Measurements from ENCODE around the gene SCYGR1. TPM values are rescaled to one million over a fixed set of nuclear protein-coding genes. Genes with fewer than 3 reads are reported as not detected.

Gene SCYGR1
- total RNA-seq, 2 donors from 2014 or later = not detected

DNA sequence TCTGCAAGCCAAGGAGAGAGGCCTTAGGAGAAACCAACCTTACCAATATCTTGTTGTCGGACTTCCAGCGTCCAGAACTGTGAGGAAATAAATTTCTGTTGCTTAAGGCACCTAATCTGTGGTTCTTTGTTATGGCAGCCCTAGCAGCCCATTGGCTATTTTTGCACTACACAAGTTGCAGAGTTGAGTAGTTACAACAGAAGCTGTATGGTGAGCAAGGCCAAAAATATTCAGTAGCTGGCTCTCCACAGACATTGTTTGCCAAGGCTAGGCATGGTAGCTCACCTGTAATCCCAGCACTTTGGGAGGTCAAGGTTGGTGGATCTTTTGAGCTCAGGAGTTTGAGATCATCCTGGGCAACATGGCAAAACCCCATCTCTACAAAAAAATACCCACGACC is 27.1 kb upstream of the SCYGR1 start:
- TF ChIP-seq, protein P1, sequence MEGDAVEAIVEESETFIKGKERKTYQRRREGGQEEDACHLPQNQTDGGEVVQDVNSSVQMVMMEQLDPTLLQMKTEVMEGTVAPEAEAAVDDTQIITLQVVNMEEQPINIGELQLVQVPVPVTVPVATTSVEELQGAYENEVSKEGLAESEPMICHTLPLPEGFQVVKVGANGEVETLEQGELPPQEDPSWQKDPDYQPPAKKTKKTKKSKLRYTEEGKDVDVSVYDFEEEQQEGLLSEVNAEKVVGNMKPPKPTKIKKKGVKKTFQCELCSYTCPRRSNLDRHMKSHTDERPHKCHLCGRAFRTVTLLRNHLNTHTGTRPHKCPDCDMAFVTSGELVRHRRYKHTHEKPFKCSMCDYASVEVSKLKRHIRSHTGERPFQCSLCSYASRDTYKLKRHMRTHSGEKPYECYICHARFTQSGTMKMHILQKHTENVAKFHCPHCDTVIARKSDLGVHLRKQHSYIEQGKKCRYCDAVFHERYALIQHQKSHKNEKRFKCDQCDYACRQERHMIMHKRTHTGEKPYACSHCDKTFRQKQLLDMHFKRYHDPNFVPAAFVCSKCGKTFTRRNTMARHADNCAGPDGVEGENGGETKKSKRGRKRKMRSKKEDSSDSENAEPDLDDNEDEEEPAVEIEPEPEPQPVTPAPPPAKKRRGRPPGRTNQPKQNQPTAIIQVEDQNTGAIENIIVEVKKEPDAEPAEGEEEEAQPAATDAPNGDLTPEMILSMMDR (IDR thresholded peaks at IDR 0.05) = no peak
- TF ChIP-seq POLR2AphosphoS5 (IDR thresholded peaks at IDR 0.05) (no peak), POLR2A (IDR thresholded peaks at IDR 0.05) (no peak)
- intact Hi-C loops (cut with DNase I) = no loop called here

DNA sequence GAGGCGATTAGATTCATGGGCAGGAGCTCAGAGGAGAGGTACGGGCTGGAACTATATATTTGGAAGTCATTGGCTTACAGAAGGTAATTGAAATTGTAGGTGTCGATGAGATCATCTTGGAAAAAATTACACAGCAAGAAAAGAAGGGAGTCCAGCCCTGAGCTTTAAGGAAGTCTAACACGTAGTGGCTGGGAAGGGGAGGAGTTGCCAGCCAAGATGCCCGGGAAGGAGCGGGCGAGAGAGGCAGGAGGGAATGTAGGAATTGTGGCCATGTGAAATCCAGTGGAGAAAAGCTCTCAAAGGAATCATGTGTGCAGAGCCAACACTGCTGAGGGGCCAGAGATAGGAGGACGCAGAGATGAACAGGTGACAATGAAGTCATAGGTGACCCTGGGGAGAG is 25.6 kb upstream of the SCYGR1 start:
- no peak overlapping the region for H3K4me3 ChIP-seq
- no peaks in the 10 kb centered on the region for H3K9me3 ChIP-seq
- no peaks in the 10 kb centered on the region for H3K36me3 ChIP-seq
- H3K4me1 ChIP-seq (replicated peaks) = no peaks in the 10 kb centered on the region
- TF ChIP-seq, protein P1 (IDR thresholded peaks at IDR 0.05) = no peak
- TF ChIP-seq POLR2AphosphoS5 (IDR thresholded peaks at IDR 0.05) = no peak
- TF ChIP-seq POLR2A (IDR thresholded peaks at IDR 0.05) = no peak
- no peak for DNase-seq (ENCODE audit: low spot score)
- intact Hi-C loops (cut with DNase I) = no loop called here
- H3K27me3 ChIP-seq (replicated peaks; ENCODE audit: insufficient read depth) = no peaks in the 10 kb centered on the region
- 84% methylated on average over 8 of the region's 8 CpGs for WGBS
- H3K27ac ChIP-seq = no peak overlapping the region

More for the DNA sequence above, 27.1 kb upstream of the SCYGR1 start:
- H3K27ac ChIP-seq = no peak overlapping the region
- H3K4me1 ChIP-seq (replicated peaks) = no peaks in the 10 kb centered on the region
- H3K4me3 ChIP-seq = no peak overlapping the region
- 95% methylated on average over 3 of the region's 3 CpGs for WGBS
- no peaks in the 10 kb centered on the region for H3K36me3 ChIP-seq
- no peak for DNase-seq (ENCODE audit: low spot score)
- no peaks in the 10 kb centered on the region for H3K9me3 ChIP-seq
- no peaks in the 10 kb centered on the region for H3K27me3 ChIP-seq (replicated peaks; ENCODE audit: insufficient read depth)

DNA sequence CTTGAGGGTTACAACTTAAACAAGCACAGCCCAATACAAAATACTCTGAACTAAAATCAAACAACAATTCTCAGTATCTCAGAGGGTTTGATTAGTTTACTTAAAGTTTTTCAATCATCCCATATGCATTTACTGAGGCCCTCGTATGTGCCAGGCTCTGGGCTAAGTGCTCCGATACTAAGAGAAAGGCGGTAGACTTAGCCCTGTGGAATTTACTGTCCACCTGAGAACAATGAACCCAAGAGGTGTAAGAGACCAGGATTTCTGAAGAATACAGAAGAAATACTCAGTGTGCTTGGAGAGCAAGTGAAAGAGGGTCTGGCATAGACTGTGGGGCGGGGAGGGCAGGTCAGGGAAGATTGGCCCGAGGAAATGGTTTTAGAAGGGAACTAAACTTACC is 25.1 kb upstream of the SCYGR1 start:
- DNase-seq (ENCODE audit: low spot score) = no peak
- Histone ChIP-seq H3K27me3 (replicated peaks; ENCODE audit: insufficient read depth) (no peaks in the 10 kb centered on the region), H3K36me3 (no peaks in the 10 kb centered on the region), H3K4me3 (no peak overlapping the region), H3K4me1 (replicated peaks) (no peaks in the 10 kb centered on the region), H3K27ac (no peak overlapping the region), H3K9me3 (no peaks in the 10 kb centered on the region)
- TF ChIP-seq, protein P1 (IDR thresholded peaks at IDR 0.05) = no peak
- no peak for TF ChIP-seq POLR2A (IDR thresholded peaks at IDR 0.05)
- no peak for TF ChIP-seq POLR2AphosphoS5 (IDR thresholded peaks at IDR 0.05)
- intact Hi-C loops (cut with DNase I) = no loop called here
- WGBS = 81% methylated on average over 5 of the region's 5 CpGs

DNA sequence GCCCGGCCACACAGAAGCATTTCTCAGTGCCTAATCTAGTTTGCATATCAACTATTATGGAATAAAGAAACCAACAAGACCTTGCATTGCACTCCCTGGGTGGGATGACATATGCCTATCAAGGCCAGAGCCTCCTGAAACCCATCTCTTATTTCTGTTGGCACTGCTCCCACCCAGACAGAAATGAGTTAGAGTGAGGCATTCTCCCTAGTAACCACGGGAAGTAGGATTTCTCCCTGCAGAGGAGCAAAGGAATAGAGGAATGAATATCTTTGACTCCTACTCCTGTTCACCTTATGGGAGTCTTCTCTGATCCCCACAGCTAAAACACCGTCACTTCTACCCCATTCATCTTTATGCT is 24.2 kb upstream of the SCYGR1 start:
- Histone ChIP-seq H3K4me3 (no peak overlapping the region), H3K9me3 (no peaks in the 10 kb centered on the region), H3K27me3 (replicated peaks; ENCODE audit: insufficient read depth) (no peaks in the 10 kb centered on the region), H3K4me1 (replicated peaks) (no peaks in the 10 kb centered on the region), H3K27ac (no peak overlapping the region), H3K36me3 (no peaks in the 10 kb centered on the region)
- intact Hi-C loops (cut with DNase I) = no loop called here
- DNase-seq (ENCODE audit: low spot score) = no peak
- WGBS = 76% methylated on average over 3 of the region's 3 CpGs
- TF ChIP-seq POLR2A (IDR thresholded peaks at IDR 0.05) (no peak), POLR2AphosphoS5 (IDR thresholded peaks at IDR 0.05) (no peak)
- TF ChIP-seq, protein P1 (IDR thresholded peaks at IDR 0.05) = no peak

DNA sequence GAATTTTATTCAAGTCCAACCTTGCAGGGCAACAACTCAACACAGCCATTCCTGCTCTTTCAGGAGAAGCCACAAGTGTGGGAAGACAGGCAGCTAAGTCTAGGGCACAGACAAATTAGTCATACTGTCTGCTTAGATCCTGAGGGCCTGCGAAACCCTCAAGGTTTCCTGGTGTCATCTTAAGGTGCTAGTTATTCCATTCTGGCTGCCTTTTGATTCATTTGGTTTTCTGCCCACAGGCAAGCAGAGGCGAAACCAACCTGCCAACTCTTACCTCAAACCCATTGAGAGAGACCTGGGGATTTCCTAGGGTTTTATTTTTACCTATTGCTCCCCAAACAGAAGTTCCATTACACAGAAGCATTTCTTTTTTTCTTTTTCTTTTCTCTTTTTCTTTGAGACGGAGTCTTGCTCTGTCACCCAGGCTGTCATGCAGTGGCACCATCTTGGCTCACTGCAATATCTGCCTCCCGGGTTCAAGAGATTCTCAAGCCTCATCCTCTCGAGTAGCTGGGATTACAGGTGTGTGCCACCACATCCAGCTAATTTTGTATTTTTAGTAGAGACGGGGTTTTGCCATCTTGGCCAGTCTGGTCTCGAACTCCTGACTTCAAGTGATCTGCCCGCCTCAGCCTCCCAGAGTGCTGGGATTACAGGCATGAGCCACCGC is 23.7 kb upstream of the SCYGR1 start:
- H3K4me1 ChIP-seq (replicated peaks) = no peaks in the 10 kb centered on the region
- no peak overlapping the region for H3K4me3 ChIP-seq
- no peak for DNase-seq (ENCODE audit: low spot score)
- no peak for TF ChIP-seq POLR2A (IDR thresholded peaks at IDR 0.05)
- 85% methylated on average over 9 of the region's 9 CpGs for WGBS
- H3K9me3 ChIP-seq = no peaks in the 10 kb centered on the region
- intact Hi-C loops (cut with DNase I) = no loop called here
- H3K36me3 ChIP-seq = no peaks in the 10 kb centered on the region
- no peak overlapping the region for H3K27ac ChIP-seq
- no peaks in the 10 kb centered on the region for H3K27me3 ChIP-seq (replicated peaks; ENCODE audit: insufficient read depth)

Measured in prostate gland (tissue), 2 donors.